Astrocyte (in vitro differentiated cells and primary cell): ENCODE measurements around the gene APOBEC3H. TPM values are rescaled to one million over a fixed set of nuclear protein-coding genes. Genes with fewer than 3 reads are reported as not detected.

Source experiments
- DNase-seq: peaks from one replicate; pipeline ENCODE4 v3.0.0-alpha.2; 2010; ENCODE audit warnings: low read depth
- FAIRE-seq: peaks from 2 replicates; lab custom pipeline; 2011; peaks lifted over from hg19 to GRCh38; lab: Jason Lieb, UNC
- H2AFZ ChIP-seq: 2 replicates; pipeline ENCODE4 v1.6.0; 2012; ENCODE audit warnings: low read depth, low read length, inconsistent platforms
- H3K27ac ChIP-seq: 2 replicates; pipeline ENCODE4 v1.5.1; 2011; ENCODE audit warnings: low read depth, low read length, inconsistent platforms
- H3K27me3 ChIP-seq: 2 replicates; pipeline ENCODE4 v1.6.0; 2011; ENCODE audit warnings: low read length, inconsistent platforms; ENCODE audit not compliant: insufficient read depth
- H3K36me3 ChIP-seq: 2 replicates; pipeline ENCODE4 v1.5.1; 2011; ENCODE audit warnings: low read length, inconsistent platforms; ENCODE audit not compliant: insufficient read depth
- H3K4me1 ChIP-seq: 2 replicates; pipeline ENCODE4 v1.5.1; 2011; ENCODE audit warnings: low read length, inconsistent platforms; ENCODE audit not compliant: insufficient read depth
- H3K4me2 ChIP-seq: 2 replicates; pipeline ENCODE4 v1.6.0; 2012; ENCODE audit warnings: low read length, inconsistent platforms
- H3K4me3 ChIP-seq: 2 replicates; pipeline ENCODE4 v1.5.1; 2011; ENCODE audit warnings: low read depth, mild to moderate bottlenecking, low read length, inconsistent platforms; ENCODE audit not compliant: insufficient read depth
- H3K79me2 ChIP-seq: 2 replicates; pipeline ENCODE4 v1.6.0; 2012; ENCODE audit warnings: mild to moderate bottlenecking, low read length, inconsistent platforms; ENCODE audit not compliant: insufficient read depth
- H3K9ac ChIP-seq: 2 replicates; pipeline ENCODE4 v1.6.0; 2012; ENCODE audit warnings: mild to moderate bottlenecking, low read length, inconsistent platforms
- H3K9me3 ChIP-seq: 2 replicates; pipeline ENCODE4 v1.5.1; 2012; ENCODE audit warnings: low read depth, mild to moderate bottlenecking, low read length, inconsistent platforms; ENCODE audit not compliant: insufficient read depth
- H4K20me1 ChIP-seq: 2 replicates; pipeline ENCODE4 v1.6.0; 2012; ENCODE audit warnings: low read length, inconsistent platforms; ENCODE audit not compliant: insufficient read depth
- H3K27ac Mint-ChIP-seq: one replicate; pipeline ENCODE4 v1.8.0; 2021; ENCODE audit warnings: mild to moderate bottlenecking, mixed read lengths; ENCODE audit not compliant: unreplicated experiment
- H3K27me3 Mint-ChIP-seq: one replicate; pipeline ENCODE4 v1.8.0; 2021; ENCODE audit warnings: low read depth, mixed read lengths; ENCODE audit not compliant: unreplicated experiment
- H3K36me3 Mint-ChIP-seq: one replicate; pipeline ENCODE4 v1.8.0; 2021; ENCODE audit warnings: low read depth, mixed read lengths; ENCODE audit not compliant: unreplicated experiment
- H3K4me1 Mint-ChIP-seq: one replicate; pipeline ENCODE4 v1.8.0; 2021; ENCODE audit warnings: low read depth, mixed read lengths; ENCODE audit not compliant: unreplicated experiment
- H3K4me3 Mint-ChIP-seq: one replicate; pipeline ENCODE4 v1.8.0; 2021; ENCODE audit warnings: mild to moderate bottlenecking, moderate library complexity, mixed read lengths; ENCODE audit not compliant: unreplicated experiment
- H3K9me3 Mint-ChIP-seq: one replicate; pipeline ENCODE4 v1.8.0; 2021; ENCODE audit warnings: mild to moderate bottlenecking, mixed read lengths; ENCODE audit not compliant: unreplicated experiment
- EZH2 ChIP-seq: IDR thresholded peaks from 2 replicates; pipeline ENCODE4 v1.6.1; 2012; ENCODE audit warnings: mild to moderate bottlenecking, low read length, inconsistent platforms; ENCODE audit not compliant: insufficient read depth
- total RNA-seq: library from RNA; stranded (reverse); gene quantifications from 2 replicates; pipeline ENCODE4 v1.2.1, GENCODE V29; 2021
- TF ChIP-seq, protein P1 (sequence below): IDR thresholded peaks from 2 replicates; pipeline ENCODE4 v1.5.1; 2011; ENCODE audit warnings: low read depth, mild to moderate bottlenecking, inconsistent platforms, low read length, moderate library complexity; ENCODE audit not compliant: insufficient read depth

The APOBEC3H gene
- total RNA-seq, 1 donor from 2014 or later = 0.30 TPM

DNA sequence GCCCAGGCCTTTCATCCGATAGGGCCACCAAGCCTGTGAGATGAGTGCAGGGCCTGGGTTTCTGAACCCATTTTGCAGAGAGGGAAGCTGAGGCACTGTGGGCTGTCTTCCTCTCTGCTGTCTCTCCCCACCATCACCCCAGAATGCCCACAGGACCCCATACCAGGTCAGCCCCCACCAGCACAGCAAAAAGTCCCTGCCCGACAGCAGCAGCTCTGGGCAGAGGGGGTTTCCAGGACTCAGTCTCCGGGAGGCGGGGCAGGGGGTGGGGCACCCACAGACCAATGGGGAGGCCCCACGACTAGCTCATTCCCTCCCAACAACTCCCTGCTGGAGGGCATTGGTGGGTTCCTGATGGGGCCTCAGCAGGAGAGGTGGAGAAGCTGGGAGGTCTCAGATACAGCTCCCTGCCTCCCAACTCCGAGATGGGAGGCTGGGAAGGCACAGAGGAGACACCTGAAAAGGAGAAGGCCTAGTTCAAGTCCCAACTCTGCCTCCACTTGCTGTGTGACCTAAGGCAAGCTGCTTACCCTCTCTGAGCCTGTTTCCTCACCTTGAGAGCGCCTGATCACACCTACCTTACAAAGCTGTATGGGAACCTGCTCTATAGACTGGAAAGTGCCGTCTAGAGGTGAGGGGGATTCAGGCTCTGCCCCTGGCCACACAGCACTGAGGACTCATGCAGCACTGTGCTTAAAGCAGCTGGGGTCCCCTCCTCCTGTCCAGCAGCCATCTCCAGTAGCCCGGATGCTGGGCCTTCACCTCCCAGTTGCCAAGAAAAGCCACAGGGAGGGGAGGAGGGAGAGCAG, 51.9 kb downstream of the APOBEC3H start:
- no peaks in the 10 kb centered on the region for H4K20me1 ChIP-seq
- H3K4me3 Mint-ChIP-seq = no peak overlapping the region
- no peak for TF ChIP-seq EZH2
- TF ChIP-seq, protein P1, sequence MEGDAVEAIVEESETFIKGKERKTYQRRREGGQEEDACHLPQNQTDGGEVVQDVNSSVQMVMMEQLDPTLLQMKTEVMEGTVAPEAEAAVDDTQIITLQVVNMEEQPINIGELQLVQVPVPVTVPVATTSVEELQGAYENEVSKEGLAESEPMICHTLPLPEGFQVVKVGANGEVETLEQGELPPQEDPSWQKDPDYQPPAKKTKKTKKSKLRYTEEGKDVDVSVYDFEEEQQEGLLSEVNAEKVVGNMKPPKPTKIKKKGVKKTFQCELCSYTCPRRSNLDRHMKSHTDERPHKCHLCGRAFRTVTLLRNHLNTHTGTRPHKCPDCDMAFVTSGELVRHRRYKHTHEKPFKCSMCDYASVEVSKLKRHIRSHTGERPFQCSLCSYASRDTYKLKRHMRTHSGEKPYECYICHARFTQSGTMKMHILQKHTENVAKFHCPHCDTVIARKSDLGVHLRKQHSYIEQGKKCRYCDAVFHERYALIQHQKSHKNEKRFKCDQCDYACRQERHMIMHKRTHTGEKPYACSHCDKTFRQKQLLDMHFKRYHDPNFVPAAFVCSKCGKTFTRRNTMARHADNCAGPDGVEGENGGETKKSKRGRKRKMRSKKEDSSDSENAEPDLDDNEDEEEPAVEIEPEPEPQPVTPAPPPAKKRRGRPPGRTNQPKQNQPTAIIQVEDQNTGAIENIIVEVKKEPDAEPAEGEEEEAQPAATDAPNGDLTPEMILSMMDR = no peak
- no peak overlapping the region for H3K9ac ChIP-seq
- H3K27me3 ChIP-seq = peaks cover 8% of the 10 kb centered on the region
- DNase-seq (no peak), FAIRE-seq (no peak)
- no peak overlapping the region for H3K4me3 ChIP-seq
- H3K36me3 Mint-ChIP-seq = peaks cover 3% of the 10 kb centered on the region
- H3K27ac ChIP-seq = no peak overlapping the region
- H3K4me2 ChIP-seq = no peak overlapping the region
- H2AFZ ChIP-seq = no peak overlapping the region
- H3K4me1 Mint-ChIP-seq = peaks cover 3% of the 10 kb centered on the region
- no peaks in the 10 kb centered on the region for H3K9me3 ChIP-seq
- H3K9me3 Mint-ChIP-seq = peaks cover 3% of the 10 kb centered on the region
- H3K4me1 ChIP-seq = peaks cover 27% of the 10 kb centered on the region
- peaks cover 10% of the 10 kb centered on the region for H3K27me3 Mint-ChIP-seq
- H3K27ac Mint-ChIP-seq = no peak overlapping the region
- H3K79me2 ChIP-seq = no peaks in the 10 kb centered on the region
- H3K36me3 ChIP-seq = no peaks in the 10 kb centered on the region

GRCh38 chr22:39149915-39150847, 53.1 kb downstream of the APOBEC3H start:
- FAIRE-seq = no peak

More at GRCh38 chr22:39149915-39150847, 53.1 kb downstream of the APOBEC3H start:
- H3K4me3 ChIP-seq = no peak overlapping the region
- H3K4me1 ChIP-seq = peaks cover 15% of the 10 kb centered on the region
- H3K27ac ChIP-seq = no peak overlapping the region
- H2AFZ ChIP-seq = no peak overlapping the region
- no peak for DNase-seq
- no peaks in the 10 kb centered on the region for H3K36me3 ChIP-seq
- H3K9me3 ChIP-seq = no peaks in the 10 kb centered on the region
- H3K79me2 ChIP-seq = no peaks in the 10 kb centered on the region
- H4K20me1 ChIP-seq = no peaks in the 10 kb centered on the region
- peaks cover 3% of the 10 kb centered on the region for H3K9me3 Mint-ChIP-seq
- peaks cover 3% of the 10 kb centered on the region for H3K36me3 Mint-ChIP-seq
- H3K4me3 Mint-ChIP-seq = no peak overlapping the region
- no peak overlapping the region for H3K27ac Mint-ChIP-seq
- TF ChIP-seq, protein P1 = no peak
- TF ChIP-seq EZH2 = no peak
- peaks cover 17% of the 10 kb centered on the region for H3K27me3 ChIP-seq
- peaks cover 3% of the 10 kb centered on the region for H3K4me1 Mint-ChIP-seq
- no peak overlapping the region for H3K9ac ChIP-seq
- H3K27me3 Mint-ChIP-seq = peaks cover 20% of the 10 kb centered on the region
- no peak overlapping the region for H3K4me2 ChIP-seq
